GM11168 (cell line): ENCODE measurements around the gene SEMA4C.

Experiments
- in situ Hi-C: fragments of 300-500 bp; cut with MboI; formaldehyde crosslinking; loops from one replicate; pipeline ENCODE4 v1.12.0; 2022; ENCODE audit warnings: low sequenced_read_pairs; ENCODE audit not compliant: unreplicated experiment

SEMA4C gene

DNA sequence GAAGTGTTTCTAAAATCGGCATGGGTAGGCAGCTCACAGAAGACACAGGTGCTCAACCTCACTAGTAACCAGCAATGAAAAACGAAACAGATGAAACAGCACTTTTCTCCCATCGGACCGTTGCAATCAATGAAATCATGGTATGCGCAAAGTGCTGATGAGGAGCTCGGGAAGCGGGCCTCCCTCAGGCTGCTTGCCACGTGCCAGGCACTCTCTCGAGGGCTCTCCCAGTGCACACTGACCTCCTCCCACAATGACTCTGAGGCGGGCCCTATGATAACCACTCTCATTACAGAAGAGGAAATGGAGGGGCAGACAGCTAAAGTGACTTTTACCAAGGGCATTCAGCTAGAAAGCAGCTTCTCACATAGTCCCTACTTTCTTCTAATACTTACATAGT is 22.3 kb downstream of the SEMA4C start:
- in situ Hi-C loops = no loop called here

DNA sequence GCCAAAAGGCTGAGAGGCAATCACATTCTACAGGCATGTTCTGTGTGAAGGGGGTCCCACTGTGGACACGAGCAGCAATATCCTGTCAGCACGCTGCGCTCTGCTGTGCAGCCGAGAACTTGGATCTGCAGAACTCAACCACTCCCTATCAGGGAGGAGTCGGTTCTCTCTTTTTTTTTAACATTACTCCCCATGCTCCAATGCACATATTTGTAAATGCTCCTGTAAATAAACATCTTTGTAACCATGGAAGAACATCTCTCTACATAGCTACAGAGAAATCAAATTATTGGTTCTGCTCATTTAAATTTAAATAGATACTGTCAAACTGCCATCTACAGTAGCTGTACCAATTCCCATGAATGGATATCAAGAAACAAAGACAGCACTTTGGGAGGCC is 23.1 kb downstream of the SEMA4C start:
- in situ Hi-C loops = no loop called here

DNA sequence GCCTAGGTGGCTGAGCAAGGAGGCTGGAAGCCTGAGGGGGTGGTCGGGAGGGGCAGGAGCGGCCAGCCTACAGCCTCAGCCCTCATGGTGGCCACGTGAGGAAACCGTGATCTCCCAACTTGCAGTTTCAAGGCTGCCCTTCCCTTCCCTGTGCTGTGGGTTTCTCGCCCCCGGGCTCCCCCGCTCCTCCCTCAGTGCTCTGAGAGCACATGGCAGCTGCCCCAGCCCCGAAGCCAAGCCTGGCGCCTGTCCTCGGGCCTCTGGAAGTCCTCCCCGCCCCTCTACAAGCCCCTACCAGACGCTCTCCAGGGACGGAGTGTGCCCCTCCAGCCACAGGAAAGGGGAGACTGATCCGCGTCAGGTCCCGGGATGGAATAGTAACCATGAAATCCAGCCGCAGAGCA is 25.5 kb downstream of the SEMA4C start:
- in situ Hi-C loops = no loop called here

DNA sequence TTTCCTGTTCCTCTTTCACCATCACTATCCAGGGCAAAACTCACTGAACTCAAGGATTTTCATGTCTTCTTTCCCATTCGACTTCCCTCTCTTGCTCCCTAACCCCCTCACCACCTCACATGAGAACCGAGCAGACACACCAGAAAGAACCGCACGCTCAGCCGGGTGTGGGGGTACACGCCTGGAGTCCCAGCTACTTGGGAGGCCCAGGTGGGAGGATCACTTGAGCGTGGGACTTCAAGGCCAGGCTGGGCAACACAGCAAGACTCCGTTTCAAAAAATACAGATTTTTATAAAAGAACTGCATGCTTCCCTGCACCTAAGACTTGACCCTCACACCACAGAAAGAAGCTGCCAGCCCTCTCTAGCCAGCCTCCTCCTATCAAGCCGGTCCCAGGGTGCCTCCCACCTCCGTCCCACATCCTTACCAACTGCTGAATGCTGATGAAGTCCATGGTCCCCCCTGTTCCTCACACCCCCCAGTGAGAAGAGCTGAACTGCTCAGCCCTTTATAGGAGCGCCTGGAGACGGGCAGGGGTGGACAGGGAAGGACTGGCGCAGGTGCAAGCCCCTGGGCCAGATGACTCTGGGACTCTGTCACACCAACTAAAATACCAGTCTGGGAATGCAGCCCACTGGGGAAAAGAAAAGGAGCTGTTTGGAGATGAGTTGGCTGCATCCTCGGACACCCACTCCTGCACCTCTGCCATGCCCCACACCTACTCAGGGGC is 26.2 kb downstream of the SEMA4C start, which contains the start of gene ANKRD23:
Gene ANKRD23, minus strand, starts transcription at position 484 of the 731 bp plus-strand sequence. Its CDS starts 29 bp downstream, at position 455.
- in situ Hi-C loops = no loop called here

DNA sequence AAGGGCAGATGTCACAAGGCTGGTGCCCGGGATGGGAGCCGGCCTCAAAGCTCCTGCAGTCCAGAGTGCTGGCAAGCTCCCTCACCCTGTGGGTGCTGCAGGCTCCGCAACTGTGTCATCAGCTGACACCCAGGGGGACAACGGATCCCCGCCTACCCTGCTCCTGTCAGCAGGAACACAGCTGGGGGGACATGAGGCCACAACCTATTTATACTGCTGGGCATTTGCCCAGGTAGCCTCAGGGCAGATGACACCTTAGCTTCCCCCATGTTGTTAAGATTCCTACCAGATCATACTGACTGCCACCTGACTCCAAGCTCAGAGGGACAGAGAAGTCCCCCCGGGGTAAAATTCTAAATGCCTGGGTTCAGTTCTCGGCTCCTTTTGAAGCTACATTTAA is 27.3 kb downstream of the SEMA4C start:
- in situ Hi-C loops = no loop called here

DNA sequence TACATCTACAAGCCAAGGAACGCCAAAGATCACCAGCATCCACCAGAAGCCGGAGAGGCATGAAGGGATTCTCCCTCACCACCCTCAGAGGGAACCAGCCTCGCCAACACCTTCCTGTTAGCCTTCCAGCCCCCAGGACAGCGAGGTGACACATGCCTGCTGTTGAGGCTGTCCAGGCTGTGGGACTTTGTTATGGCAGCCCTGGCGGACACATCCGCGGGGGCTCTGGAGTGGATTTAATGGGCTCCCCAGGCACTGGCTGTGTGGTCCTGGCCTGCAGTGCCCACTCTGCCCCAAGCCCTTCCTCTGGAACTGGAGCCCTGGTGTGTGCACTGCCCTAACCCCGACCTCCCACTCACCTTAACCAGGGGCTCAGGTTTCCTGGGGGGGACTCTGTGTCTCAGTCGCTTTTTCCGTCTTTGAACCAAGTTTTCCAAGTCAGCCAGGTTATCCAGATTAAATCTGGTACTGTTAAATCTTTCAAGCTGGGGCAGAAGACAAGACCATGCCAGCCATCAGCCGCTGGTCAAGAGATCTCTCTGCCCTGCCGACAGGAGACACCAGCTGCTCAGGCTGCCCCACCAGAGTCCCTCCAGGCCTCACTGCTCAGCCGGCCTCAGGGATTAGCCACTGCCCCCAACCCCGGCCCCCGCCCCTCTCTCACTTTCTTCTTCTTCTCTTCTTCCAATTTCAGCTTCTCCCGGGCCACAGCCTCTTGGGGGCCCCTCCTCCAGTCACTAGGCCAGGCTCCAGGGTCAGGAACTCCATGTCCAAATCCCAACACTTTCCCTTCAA is 28.0 kb downstream of the SEMA4C start:
- in situ Hi-C loops = no loop called here

DNA sequence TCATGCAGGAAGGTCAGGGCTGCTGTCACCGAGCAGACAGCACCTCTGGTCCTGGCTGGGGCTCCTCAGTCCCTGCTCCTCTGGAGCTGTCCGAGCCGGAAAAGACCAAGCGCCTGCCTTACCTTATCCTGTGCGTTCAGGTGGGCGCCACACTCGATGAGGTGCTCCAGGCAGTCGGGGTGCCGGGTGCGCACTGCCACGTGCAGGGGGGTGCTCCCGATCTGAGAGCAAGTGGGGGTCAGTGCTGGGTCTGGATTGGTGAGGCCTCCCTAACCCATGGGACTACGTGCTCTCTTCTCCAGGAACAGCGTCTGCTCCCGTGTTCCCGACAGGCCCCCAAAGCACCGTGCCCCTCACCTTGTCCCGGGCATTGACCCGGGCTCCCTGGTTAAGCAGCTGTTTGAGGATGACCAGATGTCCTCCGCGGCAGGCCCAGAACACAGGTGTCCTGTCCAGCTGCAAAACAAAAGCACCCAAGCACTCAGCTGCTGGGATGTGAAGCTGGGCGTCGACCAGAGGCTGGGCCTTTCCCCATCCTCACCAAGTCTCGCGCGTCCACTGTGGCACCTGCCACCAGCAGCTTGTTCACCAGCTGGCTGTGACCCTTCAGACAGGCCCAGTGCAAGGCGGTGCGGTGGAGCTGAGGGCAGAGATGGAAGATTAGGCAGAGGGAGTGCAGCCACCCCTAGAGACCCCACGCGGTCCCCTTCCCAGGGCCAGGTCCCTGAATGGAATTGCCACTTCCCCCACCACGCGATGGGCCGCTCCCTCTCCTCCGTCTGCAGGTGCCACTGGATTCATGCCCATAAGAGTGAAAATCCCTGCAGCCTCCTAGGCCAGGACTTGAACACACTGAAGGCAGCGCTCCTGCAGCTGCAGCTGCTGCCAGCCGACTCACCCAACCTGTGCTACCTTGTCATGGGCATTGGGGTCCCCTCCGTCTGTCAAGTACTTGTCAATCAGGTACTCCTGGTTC is 29.7 kb downstream of the SEMA4C start:
- in situ Hi-C loops = no loop called here

DNA sequence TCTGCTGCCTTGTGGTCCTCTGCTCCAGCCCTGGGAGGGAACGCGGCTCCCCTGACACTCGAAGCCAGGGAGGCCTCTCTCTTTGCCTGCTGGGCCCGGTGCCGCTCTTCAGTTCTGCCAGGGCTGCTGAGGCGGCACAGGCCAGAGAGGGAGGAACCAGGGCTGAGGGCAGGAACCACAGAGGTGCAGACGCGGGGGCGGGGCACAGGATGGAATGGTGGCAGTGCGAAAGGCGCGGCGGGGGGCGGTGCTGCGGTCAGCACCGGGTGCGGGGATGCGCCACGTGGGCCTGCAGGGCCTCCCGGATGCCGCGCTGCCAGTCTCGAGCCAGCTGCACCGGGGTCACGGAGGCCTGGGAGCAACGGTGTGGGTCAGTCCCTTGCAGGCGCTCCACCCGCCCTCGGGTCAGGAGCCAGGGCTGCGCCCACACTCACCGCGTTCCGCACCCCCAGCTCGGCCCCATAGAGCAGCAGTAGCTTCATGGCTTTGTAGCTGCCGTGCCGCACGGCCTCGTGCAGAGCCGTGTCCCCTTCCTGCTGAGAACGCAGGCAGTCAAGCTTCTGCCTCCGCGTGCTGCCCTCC is 30.5 kb downstream of the SEMA4C start:
- in situ Hi-C loops = no loop called here

DNA sequence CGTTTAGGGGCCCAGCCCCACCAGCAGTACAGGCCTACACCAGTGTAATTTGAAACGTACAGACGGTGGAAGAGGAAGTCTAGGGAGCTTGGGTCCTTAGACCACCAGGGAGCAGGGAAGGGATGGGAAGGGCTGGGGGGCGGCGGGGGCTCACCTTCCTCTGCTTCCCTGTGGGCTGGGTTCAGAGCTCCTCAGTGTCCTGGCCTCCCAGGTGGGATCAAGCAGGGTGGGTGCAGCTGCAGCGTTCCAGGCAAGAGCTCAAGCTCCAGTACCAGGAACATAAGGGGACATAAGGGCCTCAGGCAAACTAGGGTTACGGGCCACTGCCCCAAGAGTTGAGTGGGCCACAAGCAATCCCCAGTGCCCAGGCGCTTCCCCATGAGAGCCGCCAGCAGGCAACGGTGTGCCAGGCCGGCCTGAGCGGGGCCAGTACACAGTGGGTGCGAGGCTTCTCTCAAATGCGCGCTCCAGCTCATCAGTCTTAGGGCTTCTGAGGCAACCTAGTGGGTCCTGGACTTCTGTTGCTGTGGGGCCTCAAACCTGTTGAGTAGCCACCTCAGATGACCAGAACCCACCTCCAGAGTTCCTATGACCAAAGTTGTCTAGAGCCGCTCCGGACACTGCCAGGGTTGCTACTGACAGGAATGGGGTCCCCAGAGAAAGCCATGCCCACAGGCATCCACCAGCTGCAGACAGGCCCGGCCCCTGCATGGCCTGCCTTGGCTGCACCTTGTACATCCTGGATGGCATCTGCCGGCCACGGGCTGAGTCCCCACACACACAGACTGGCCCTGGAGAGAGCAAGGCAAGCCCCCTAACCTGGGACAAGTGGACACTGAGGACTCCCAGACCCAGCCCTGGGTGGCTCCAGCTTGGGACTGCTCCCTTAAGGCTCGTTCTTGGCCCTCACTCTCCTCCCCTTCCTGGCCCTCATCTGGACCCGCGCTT is 31.3 kb downstream of the SEMA4C start:
- in situ Hi-C loops = no loop called here

DNA sequence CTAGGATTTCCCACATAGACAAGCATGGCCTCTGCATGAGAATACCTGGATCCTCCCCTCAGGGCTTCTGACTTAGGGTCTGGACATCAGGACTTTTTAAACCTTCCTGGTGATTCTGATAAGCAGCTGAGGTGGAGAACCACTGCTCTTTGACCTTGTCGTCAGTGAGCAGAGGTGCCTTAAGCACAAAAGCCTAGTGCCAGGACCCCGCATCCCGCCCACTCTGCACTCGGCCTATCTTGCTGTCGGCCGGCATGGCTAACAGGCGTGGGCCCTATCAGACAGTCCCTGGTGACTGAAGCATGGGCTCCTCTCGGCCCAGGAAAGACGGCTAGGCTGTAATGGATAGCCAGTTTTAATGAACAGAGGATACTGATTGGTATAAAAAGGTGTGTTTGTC is 32.3 kb downstream of the SEMA4C start:
- in situ Hi-C loops = no loop called here

DNA sequence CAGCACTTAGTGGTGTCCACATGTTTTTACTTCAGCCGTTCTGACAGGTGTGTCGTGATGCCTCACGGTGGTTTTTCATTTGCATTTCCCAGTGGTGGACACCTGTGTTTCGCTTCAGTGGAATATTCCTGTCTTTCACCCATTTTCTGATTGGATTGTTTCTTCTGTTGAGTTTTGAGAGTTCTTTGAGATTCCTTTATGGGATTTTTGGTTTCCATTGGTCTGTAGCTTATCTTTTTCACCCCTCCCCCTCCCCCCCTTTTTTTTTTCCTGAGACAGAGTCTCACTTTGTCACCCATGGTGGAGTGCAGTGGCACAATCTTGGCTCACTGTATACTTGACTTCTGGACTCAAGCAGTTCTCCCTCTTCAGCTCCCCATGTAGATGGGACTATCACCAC is 34.0 kb downstream of the SEMA4C start:
- in situ Hi-C loops = no loop called here

DNA sequence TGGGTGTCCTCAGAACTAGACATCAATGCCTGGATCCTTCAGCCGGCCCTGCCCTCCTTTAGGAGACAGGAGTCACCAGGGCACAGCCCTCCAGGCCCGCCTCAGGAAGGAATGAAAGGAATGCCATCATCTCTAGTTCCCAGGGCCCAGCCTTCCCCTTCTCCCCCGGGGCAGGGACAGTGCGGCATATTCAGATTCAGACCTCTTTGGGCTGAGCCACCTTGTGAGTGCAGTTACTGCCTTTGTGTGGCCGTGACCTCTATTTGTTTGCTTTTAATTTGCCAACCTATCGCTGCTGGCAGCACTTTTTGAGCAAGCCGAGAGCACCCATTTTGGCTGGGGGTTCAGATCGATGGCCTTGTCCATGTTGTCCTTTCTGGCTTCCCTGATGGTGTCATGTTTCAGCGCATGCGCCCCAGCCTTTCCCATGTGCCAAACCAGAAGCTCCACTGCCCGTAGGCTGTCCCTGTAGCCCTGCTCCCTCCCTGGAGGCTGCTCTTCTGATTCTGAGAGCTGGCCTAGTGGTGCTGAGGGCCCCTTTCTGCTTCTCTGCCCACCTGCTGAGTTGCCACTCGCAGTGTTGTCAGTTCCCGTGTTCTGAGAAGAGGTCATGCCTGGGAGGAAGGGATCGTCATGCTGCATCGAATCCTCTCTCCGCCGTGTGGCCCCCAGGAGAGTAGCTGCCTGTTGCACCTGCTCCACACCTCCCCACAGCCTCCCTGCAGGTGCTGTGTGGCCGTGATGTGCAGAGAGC is 36.9 kb downstream of the SEMA4C start:
- in situ Hi-C loops = no loop called here

DNA sequence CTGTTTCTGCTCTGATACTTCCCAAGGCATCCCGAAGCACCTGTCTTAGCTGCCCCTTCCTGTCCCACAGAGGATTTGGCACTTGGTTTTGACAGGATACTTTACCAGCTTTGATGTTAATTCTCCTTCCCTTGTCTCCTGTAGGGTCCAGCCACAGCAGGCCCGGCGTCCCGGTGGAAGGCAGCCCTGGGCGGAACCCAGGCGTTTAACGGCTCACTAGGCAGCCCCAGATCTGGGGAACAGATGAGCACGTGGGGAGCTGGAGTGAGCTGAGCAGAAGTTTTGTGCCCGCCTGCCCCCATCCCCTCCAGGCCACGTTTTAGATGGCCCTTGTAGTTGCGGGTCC is 37.5 kb downstream of the SEMA4C start:
- in situ Hi-C loops = no loop called here

DNA sequence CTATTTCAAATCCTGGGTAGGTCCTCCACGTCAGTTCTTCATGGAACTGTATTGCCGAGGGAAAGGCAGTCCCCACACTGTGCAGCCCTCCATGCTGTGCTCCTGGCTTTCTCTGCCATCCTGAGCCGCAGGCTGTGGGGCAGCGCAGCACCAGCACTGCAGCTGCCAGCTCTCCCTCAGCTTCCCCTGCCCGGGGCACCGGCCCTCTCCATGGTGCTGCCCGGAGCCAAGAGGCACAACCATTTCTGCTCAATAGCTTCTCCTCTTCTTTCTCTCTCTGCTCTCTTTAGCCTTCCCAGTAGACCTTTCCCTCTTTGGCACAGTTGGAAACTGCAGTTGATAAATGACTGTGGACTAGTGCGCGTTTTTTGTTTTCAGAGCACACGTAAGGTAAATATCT is 38.2 kb downstream of the SEMA4C start:
- in situ Hi-C loops = no loop called here

DNA sequence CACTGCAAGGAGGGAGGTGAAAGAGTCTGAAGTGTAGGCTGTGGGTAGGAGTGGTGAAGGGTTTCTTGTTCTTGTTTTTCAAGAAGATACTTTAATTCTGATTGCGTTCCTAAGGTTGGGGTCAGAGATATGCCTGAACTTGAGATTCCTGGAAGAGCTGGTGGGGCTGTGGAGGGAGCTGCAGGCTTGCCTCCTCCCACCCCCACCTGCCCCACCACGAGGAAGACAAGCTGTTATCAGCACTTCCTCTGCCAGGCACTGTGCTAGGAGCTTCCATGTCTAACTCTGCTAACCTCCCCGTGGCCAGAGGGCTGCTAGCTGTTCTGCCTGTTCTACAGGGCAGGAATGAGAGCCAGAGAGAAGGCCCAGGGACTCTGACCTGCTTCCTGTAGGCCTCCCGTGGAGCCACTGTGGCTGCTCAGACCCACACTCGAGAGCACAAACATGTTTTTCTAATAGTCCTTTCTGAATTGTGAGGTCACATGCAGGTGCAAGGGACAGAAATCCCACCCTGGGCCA is 39.8 kb downstream of the SEMA4C start:
- in situ Hi-C loops = no loop called here

DNA sequence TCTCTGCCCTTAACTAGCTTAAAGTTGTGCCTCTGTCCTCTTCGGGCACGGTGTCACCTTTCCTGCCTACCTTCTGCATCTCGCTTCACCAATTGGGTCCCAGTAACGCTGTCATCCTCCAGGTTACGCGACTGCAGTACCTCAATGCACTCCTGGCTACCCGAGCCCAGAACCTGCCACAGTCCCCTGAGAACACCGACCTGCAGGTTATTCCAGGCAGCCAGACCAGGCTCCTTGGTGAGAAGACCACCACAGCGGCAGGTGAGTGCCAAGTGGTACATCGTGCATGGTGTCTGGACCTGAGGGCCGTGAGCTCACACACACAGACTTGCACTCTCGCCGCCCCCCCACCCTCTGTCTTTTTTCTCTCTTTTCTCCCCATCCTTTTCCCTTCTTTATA is 41.0 kb downstream of the SEMA4C start:
- in situ Hi-C loops = no loop called here

DNA sequence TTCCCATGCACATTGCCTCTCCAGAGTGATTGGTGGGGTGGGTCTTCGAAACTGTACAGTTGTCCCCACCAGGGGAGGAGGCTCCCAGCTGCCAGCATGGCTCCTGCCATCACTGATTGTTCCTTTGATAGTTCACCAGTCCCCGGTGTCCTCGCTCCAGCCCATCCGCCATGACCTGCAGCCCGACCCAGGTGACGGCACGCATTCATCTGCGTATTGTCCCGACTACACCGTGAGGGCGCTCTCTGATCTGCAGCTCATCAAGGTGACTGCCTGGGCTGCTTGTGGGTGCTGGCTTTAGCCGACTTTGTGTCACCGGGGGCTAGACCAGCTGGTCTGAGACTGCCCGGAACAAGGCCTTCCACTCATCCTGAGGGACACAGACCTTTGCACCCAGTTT is 41.4 kb downstream of the SEMA4C start:
- in situ Hi-C loops = no loop called here

DNA sequence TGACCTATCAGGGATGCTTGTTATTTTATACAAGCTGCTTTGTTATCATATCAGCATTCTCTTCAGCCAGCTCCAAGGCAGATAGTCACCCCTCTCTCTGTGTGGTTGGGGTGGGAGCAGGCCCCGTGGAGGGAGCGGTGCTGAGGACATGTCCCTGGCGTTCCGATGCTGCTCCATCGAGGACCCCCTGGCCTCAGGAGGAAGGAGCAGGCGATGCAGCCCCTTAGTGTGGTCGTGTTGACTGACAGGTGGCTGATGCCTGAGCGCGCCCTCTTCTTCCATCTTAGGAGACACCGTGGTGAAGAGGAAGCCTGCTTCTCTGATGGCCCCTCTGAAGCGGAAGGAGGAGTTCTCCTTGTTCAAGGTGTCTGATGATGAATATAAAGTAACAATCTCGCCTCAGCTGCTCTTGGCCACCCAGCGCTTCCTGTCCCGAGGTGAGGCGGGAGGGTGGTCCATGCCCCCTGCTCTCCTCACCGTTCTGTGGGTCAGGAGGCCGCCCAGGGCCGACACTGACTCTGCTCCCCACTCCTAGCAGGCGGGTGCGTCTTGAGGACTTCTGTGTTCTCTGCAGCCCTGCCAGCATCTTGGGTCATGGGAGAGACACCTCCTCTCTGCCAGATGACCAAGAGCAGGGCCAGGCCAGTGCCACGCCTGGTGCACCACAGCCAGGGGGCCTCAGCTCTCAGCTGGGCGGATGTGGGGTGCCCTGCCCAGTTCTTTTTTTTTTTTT is 43.2 kb downstream of the SEMA4C start:
- in situ Hi-C loops = no loop called here
